Peyer's patch (tissue), 4 donors: ENCODE measurements around the gene FAM222A. TPM values are rescaled to one million over a fixed set of nuclear protein-coding genes. Genes with fewer than 3 reads are reported as not detected.

ENCODE experiments used
- DNase-seq, 3 donors: peaks; one replicate each; pipeline ENCODE4 v3.0.0-alpha.2; 2017 to 2019
- H3K27ac ChIP-seq, 4 donors: fragments of 200-600 bp; sonication (generic); one replicate each; pipeline ENCODE4 v1.5.1; 2016 to 2019
- H3K27me3 ChIP-seq, 2 donors: fragments of 200-600 bp; sonication (generic); one replicate each; pipeline ENCODE4 v1.5.1; 2019
- H3K36me3 ChIP-seq, 3 donors: fragments of 200-600 bp; sonication (generic); one replicate each; pipeline ENCODE4 v1.5.1; 2016 to 2019
- H3K4me1 ChIP-seq, 4 donors: fragments of 200-600 bp; sonication (generic); one replicate each; pipeline ENCODE4 v1.5.1; 2016 to 2019
- H3K4me3 ChIP-seq, 4 donors: fragments of 200-600 bp; sonication (generic); 1 replicate in 3 of 4; 2 replicates in 1 of 4; pipeline ENCODE4 v1.5.1; 2016 to 2019; ENCODE audit warnings: mild to moderate bottlenecking in 1 of 4
- H3K9me3 ChIP-seq, 4 donors: fragments of 200-600 bp; sonication (generic); one replicate each; pipeline ENCODE4 v1.5.1; 2016 to 2019; ENCODE audit warnings: mild to moderate bottlenecking in 1 of 4
- POLR2A ChIP-seq, 2 donors: fragments of 450-650 bp; IDR thresholded peaks; one replicate each; pipeline ENCODE4 v1.5.1; 2017; ENCODE audit warnings: antibody characterized with exemption in 2 of 2, mild to moderate bottlenecking in 2 of 2, moderate library complexity in 2 of 2
- total RNA-seq, 4 donors: library from RNA; depleted of rRNA; stranded (reverse); fragments of >200 nt; gene quantifications; one replicate each; pipeline ENCODE4 v1.1.0, GENCODE V29; 2016
- TF ChIP-seq, protein P1 (sequence below), 6 experiments: fragments of 450-650 bp in 4 of 6; fragments of 200-600 bp in 2 of 6; sonication (generic) in 1 of 6; IDR thresholded peaks; one replicate each; pipeline ENCODE4 v1.5.1; 2017 to 2019; ENCODE audit warnings: antibody characterized with exemption in 6 of 6, mild to moderate bottlenecking in 3 of 6, moderate library complexity in 1 of 6

Gene FAM222A
- total RNA-seq, 4 donors from 2014 or later: 3.9 to 26.1 (median 7.0) TPM

DNA sequence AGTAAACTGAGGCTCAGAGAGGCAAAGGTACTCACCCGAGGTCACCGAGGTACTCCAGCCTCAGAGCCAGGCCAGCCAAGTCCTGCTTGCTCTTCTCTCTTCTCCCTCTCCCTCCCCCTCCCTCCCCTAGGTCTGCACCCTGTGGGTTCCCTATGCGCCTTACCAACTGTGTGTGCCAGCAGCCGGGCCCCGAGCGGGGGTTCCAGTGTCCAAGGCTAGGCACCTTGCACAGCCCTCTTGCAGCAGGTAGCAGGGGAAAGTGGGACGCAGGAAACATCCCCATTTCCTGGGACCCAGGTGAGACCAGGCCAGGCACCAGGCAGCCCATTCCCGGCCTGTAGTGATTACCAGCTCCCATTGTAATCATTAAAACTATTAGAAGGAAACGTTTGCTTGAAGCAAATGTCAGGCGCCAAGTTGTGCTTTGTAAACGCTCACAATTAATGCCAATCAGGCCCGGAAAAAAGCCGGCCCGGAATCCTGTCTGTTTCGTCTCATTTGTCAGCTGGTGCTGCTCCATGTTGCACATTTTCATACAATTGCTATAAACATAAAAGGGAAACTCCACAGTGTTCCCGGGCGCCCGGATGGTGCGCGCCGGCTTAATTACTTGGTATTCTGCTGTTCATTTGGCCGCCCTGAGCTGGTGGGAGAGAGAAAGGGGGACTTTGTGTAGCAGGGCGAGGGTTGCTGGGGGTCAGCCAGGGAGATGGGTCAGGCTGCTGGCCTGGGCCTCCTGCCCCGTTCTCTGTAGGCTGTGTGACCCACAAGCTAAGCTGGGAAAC is 11.9 kb downstream of the FAM222A start:
- DNase-seq: peak in 1 of 3 donors; percentile 36
- Histone ChIP-seq H3K4me1 (peaks cover 0 to 47% (median 4%) of the 10 kb centered on the region in 4 donors), H3K9me3 (no peaks in the 10 kb centered on the region), H3K36me3 (no peaks in the 10 kb centered on the region), H3K4me3 (no peak overlapping the region), H3K27me3 (no peaks in the 10 kb centered on the region), H3K27ac (no peak overlapping the region)
- TF ChIP-seq POLR2A (IDR thresholded peaks at IDR 0.05): no peak
- TF ChIP-seq, protein P1, sequence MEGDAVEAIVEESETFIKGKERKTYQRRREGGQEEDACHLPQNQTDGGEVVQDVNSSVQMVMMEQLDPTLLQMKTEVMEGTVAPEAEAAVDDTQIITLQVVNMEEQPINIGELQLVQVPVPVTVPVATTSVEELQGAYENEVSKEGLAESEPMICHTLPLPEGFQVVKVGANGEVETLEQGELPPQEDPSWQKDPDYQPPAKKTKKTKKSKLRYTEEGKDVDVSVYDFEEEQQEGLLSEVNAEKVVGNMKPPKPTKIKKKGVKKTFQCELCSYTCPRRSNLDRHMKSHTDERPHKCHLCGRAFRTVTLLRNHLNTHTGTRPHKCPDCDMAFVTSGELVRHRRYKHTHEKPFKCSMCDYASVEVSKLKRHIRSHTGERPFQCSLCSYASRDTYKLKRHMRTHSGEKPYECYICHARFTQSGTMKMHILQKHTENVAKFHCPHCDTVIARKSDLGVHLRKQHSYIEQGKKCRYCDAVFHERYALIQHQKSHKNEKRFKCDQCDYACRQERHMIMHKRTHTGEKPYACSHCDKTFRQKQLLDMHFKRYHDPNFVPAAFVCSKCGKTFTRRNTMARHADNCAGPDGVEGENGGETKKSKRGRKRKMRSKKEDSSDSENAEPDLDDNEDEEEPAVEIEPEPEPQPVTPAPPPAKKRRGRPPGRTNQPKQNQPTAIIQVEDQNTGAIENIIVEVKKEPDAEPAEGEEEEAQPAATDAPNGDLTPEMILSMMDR (IDR thresholded peaks at IDR 0.05): no peak

DNA sequence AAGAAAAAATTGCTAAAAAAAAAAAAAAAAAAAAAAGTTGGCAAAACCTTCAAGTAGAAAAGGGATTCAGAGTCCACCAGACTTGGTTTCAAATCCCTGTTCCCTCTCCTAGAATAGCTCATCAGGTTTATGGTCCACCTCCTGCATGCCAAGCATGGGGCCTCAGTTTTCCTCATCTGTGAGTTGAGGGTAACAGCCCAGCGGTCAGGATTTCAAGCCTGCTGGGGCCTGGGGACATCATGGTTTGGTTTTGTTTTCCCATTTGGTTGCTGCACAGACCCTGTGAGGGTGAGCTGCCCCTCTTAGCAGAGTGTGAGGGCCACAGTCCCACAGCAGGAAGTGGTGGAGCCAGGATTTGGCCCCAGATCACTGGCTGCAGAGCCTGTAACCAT is 12.5 kb downstream of the FAM222A start:
- H3K9me3 ChIP-seq: no peaks in the 10 kb centered on the region
- H3K4me1 ChIP-seq: peaks cover 0 to 41% (median 3%) of the 10 kb centered on the region in 4 donors
- no peaks in the 10 kb centered on the region for H3K36me3 ChIP-seq
- DNase-seq: no peak
- H3K4me3 ChIP-seq: no peak overlapping the region
- no peak for TF ChIP-seq POLR2A (IDR thresholded peaks at IDR 0.05)
- TF ChIP-seq, protein P1 (IDR thresholded peaks at IDR 0.05): no peak
- no peak overlapping the region for H3K27ac ChIP-seq
- no peaks in the 10 kb centered on the region for H3K27me3 ChIP-seq

DNA sequence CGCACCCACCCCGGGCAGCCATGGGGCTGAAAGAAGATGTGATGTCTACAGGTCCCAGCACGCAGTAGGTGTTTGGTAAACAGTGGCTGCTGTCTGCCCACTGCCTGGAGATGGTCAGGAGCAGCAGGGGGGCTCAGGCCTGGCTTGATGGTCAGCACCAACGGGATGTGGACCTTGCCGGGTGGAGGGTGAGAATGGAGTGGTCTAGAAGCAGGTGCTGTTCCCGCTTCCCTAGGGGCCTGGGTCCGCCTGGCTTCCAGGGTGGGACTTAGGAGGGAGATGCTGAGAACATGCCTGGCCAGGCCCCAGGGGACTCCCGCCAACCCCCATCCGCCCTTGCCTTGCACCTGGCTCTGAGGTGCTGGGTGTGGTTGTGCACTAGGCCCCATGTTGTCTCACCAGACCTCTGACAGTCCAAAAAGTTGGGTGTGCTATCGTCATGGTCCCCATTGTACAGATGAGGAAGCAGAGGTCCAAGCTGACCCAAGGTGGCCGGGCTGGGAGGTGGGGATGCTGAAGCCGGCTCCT is 12.9 kb downstream of the FAM222A start:
- H3K4me1 ChIP-seq: peaks cover 0 to 38% (median 3%) of the 10 kb centered on the region in 4 donors
- H3K27me3 ChIP-seq: no peaks in the 10 kb centered on the region
- peak in 1 of 3 donors; percentile 44 for DNase-seq
- no peaks in the 10 kb centered on the region for H3K9me3 ChIP-seq
- no peak overlapping the region for H3K27ac ChIP-seq
- TF ChIP-seq, protein P1 (IDR thresholded peaks at IDR 0.05): no peak
- TF ChIP-seq POLR2A (IDR thresholded peaks at IDR 0.05): no peak
- H3K36me3 ChIP-seq: no peaks in the 10 kb centered on the region
- H3K4me3 ChIP-seq: no peak overlapping the region

DNA sequence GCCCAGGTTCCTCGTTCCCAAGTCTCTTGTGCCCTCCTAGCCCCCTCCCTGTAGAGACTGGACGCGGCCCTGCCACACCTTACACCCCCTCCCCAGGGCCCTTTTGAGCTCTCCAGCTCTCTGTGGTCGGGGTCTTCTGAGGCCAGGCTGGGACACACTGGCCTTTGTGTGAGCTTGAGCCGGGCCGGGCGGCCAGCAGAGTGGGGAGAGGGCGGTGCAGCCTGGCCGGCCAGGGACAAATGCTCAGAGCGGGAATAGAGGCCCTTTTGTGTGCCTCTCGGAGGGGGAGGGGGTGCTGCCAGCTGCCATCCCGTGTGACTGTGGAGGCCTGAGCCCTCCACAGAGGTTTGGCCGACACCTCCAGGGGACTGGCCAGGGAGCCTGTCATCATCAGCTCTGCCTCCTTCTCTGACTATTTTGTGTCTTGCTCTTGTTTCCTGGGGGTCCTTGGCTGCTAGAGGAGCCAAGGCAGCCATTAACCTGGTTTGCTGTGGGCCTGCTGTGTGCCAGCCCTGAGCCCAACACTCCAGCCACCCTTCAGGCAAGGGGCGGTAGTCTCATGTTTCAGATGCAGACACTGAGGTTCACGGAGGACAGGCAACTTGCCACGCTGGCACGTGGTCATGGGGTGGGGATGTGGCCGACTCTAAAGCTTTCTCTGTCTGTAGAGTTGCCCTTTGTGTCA is 13.6 kb downstream of the FAM222A start:
- no peak for TF ChIP-seq POLR2A (IDR thresholded peaks at IDR 0.05)
- TF ChIP-seq, protein P1 (IDR thresholded peaks at IDR 0.05): no peak
- H3K36me3 ChIP-seq: no peaks in the 10 kb centered on the region
- H3K9me3 ChIP-seq: no peaks in the 10 kb centered on the region
- H3K4me3 ChIP-seq: no peak overlapping the region
- peaks cover 0 to 32% (median 3%) of the 10 kb centered on the region in 4 donors for H3K4me1 ChIP-seq
- no peak overlapping the region for H3K27ac ChIP-seq
- H3K27me3 ChIP-seq: no peaks in the 10 kb centered on the region
- peak in 2 of 3 donors; percentile 60 to 66 for DNase-seq

DNA sequence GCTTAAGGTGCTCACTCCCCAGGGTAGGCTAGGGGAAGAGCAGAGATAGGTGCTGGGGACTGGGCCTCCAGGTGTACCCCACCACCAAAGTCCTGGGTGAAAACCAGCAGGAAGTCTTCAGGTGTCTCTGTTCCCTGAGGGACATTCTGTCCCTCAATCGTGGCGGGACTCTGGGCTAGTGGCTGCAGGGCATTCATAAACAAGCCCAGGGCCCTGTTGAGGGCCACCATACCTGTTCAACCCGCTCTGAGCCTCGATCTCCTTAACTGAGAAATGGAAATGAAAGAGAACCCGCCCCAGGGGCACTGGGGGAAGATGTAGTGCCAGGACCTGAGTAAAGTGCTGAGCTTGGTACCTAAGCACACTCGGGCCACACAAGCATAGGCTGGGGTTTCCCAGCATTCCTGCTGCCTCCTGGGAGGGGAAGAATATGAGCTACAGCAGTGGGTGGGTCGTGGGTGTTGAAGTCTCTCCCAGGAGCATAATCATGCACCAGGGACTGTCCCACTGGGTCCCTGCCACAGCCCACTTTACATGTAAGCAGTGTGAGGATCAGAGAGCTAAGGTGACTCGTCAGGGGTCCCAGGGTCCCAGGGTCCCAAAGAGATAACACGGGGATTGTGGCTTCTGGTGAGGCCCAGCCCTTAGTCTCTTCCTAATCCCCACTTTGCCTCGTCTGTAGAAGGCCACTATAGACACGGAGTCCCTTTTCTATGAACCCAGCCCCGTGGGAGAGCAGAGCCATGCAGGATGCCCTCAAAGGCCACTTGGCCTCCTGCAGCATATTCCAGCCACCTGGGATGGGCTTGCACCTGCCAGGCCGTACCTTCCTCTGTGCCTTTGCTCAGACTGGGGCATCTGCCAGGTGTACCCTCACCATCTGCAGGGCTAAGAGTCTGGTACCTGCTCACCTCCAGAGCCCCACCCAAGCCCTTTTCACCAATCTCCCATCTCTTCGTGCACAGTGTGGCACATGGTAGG is 14.4 kb downstream of the FAM222A start:
- Histone ChIP-seq H3K36me3 (no peaks in the 10 kb centered on the region), H3K27me3 (no peaks in the 10 kb centered on the region), H3K27ac (no peak overlapping the region), H3K4me1 (peaks cover 0 to 24% (median 3%) of the 10 kb centered on the region in 4 donors), H3K4me3 (no peak overlapping the region), H3K9me3 (no peaks in the 10 kb centered on the region)
- peak in 1 of 3 donors; percentile 39 for DNase-seq
- TF ChIP-seq, protein P1 (IDR thresholded peaks at IDR 0.05): no peak
- TF ChIP-seq POLR2A (IDR thresholded peaks at IDR 0.05): no peak
